PC-3 (cell line): ENCODE measurements around the gene TVP23C.
"Not testable (repeated sequence)": the region's sequence is repeated elsewhere in the genome, so short reads cannot be mapped to it uniquely, and the experiment has no call there.

Experiments used
- CTCF ChIP-seq: fragments of 300-600 bp; sonication (generic); conservative IDR thresholded peaks from 2 replicates; pipeline ENCODE4 v1.5.1; 2017; ENCODE audit warnings: antibody characterized with exemption, low read depth, mild to moderate bottlenecking, low read length
- EZH2 ChIP-seq: fragments of 300-600 bp; sonication (generic); IDR thresholded peaks from one replicate; pipeline ENCODE4 v1.6.1; 2017; ENCODE audit warnings: antibody characterized with exemption, mild to moderate bottlenecking, low read length; ENCODE audit not compliant: unreplicated experiment
- EZH2phosphoT487 ChIP-seq: fragments of 300-600 bp; sonication (generic); IDR thresholded peaks from 2 replicates; pipeline ENCODE4 v1.6.1; 2018; ENCODE audit warnings: mild to moderate bottlenecking, antibody characterized with exemption, low read length, borderline replicate concordance

- not testable (repeated sequence) for TF ChIP-seq CTCF, EZH2phosphoT487, EZH2
These were observed 27.6 kb upstream of the TVP23C start for GRCh38 chr17:15590844-15591243.
